Stimulated activated CD4-positive, alpha-beta T cell treated with anti-CD3 and anti-CD28 coated beads, Interleukin-1b, Interleukin-23, amount 100 ng/mL, for 24 hours (primary cell): ENCODE results near the gene MAPK6.

Experiments used
- DNase-seq, 4 experiments: peaks; one replicate each; pipeline ENCODE4 v3.0.0-alpha.2; 2020; ENCODE audit warnings: low read depth in 4 of 4, low spot score in 1 of 4

The MAPK6 gene

GRCh38 chr15:52102463-52102862, 83.4 kb downstream of the MAPK6 start:
- DNase-seq: no peak

- DNase-seq: no peak
Observed at GRCh38 chr15:52103217-52104207, 84.5 kb downstream of the MAPK6 start.

- DNase-seq: no peak
Observed at GRCh38 chr15:52104532-52105004, 85.5 kb downstream of the MAPK6 start.

- no peak for DNase-seq
Observed at GRCh38 chr15:52105846-52106245, 86.8 kb downstream of the MAPK6 start.

GRCh38 chr15:52106641-52107040, 87.6 kb downstream of the MAPK6 start:
- DNase-seq: no peak

- no peak for DNase-seq
Observed at GRCh38 chr15:52107238-52107637, 88.2 kb downstream of the MAPK6 start.

- DNase-seq: no peak
Observed at GRCh38 chr15:52109559-52110451, 90.8 kb downstream of the MAPK6 start.

GRCh38 chr15:52111517-52112202, 92.6 kb downstream of the MAPK6 start:
- DNase-seq: no peak

GRCh38 chr15:52112203-52112750, 93.3 kb downstream of the MAPK6 start:
- DNase-seq: peak in 3 of 4 experiments; percentile 9 to 30 (median 29)

GRCh38 chr15:52113235-52113634, 94.2 kb downstream of the MAPK6 start:
- no peak for DNase-seq

GRCh38 chr15:52113708-52114107, 94.7 kb downstream of the MAPK6 start:
- DNase-seq: no peak

- no peak for DNase-seq
Observed at GRCh38 chr15:52114261-52115055, 95.4 kb downstream of the MAPK6 start.

- DNase-seq: no peak
Observed at GRCh38 chr15:52115598-52116427, 96.8 kb downstream of the MAPK6 start.
